ENCODE measurements around the gene ZNF555.

- TF ChIP-seq CTCF (IDR thresholded peaks at IDR 0.05 in 4 of 5, conservative IDR thresholded peaks at IDR 0.05 in 1 of 5) (no peak), POLR2A (IDR thresholded peaks at IDR 0.05) (no peak)
These were observed 43.1 kb upstream of the ZNF555 start for GRCh38 chr19:2798158-2798685.
